ENCODE results near the gene CATSPER1.
"Not testable (repeated sequence)": the region's sequence is repeated elsewhere in the genome, so short reads cannot be mapped to it uniquely, and the experiment has no call there.

The CATSPER1 gene

GRCh38 chr11:66051766-66052663 lies 25.7 kb upstream of the CATSPER1 start, which contains the start of gene SF3B2:
Gene SF3B2 (plus strand): TSS chr11:66052364. CDS start chr11:66052385, 21 bp downstream.
- peak; percentile 98 for DNase-seq (ENCODE audit: low spot score)

GRCh38 chr11:66051371-66051765 lies 25.1 kb upstream of the CATSPER1 start:
- DNase-seq (ENCODE audit: low spot score) = no peak

DNA sequence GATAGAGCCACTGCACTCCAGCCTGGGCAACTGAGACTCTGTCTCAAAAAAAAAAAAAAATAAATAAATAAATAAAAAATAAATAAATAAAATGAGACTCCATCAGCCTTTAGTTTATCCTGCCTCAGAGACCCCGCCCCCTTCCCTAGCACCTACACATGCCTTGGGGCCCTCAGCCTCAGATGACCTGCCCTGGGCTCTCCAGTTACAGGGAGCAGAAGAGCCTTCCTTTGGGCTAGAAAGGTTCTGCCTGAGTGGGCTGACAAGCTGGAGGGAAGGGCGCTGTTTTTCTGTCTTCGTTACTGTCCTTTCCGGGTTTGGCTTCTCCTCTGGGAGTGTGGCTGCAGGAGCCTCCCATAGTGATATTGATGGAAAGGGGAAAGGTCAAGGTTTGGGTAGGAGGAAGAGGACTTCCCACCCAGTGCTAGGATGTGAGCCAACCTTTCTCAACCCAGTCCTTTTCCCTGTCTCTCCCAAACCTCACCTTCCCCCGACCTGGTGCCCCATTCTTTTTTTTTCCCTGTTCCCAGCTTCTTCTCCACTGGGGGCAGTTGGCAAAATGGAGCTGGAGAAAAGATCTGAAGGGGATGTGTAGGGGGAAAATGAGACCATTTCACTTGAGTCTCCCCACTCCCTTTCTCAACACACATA lies 24.4 kb upstream of the CATSPER1 start:
- DNase-seq (ENCODE audit: low spot score) = no peak

DNA sequence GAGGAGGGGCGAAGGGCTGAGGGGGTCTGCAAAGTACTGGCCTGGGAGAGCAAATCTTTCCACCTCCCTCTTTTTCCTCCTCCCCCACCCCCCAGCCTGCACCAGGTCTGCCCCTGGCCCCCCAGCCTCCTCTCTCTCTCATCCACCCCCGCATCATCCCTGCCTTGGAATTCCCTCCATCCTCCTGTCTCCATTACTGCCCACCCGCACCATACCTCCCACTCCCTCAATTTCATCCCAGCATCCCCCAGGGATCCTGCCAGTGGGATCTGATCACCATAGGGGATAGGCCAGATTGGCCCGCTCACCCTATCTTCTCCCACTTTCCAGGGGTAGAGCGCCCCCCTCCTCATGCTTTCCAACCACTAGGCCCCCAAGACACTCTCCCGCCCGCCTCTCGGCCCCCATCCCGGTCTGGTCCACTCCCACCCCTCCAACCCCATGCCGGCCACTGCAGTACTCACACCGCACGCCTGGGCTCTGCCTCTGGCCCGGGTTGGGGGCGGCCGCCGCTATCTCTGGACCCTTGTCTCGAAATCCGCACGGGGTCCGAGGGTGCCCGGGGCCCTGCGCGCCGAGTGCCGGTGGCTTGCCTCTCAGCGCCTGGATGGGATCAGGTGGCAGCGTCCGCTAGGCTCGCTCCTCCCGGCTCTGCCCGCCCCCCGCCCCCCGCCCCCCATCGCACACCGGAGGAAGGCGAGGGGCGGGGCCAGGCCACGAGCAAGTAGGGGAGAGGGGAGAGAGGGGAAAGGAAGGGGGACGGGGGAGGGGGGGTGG lies 22.5 kb upstream of the CATSPER1 start, which contains the start of gene GAL3ST3:
Gene GAL3ST3 (minus strand): TSS at position 615 of the 777 bp plus-strand sequence. CDS start 3,746 bp downstream, outside the sequence.
- no peak for DNase-seq (ENCODE audit: low spot score)

- no peak for DNase-seq (ENCODE audit: low spot score)
Observed at GRCh38 chr11:66047541-66048365, 21.5 kb upstream of the CATSPER1 start.

DNA sequence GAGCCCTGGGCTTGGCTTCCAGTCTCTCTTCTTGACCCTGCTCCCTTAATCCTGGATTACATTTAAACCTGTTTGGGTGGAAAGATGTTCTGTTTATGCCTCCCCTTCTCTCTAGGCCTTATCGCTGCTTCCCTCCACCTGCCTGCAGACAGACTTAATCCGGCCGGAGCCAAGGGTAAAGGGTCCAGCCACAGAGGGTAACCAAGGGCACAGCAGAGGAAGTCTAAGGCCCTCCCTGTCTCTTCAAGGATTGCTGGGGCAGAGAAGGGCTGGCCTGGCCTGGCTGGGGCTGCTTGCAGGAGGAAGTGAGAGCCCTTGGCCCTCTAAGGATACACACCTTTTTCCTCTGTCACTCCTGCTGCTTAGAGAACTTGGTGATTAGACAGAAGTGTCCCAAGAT lies 20.6 kb upstream of the CATSPER1 start:
- no peak for DNase-seq (ENCODE audit: low spot score)

DNA sequence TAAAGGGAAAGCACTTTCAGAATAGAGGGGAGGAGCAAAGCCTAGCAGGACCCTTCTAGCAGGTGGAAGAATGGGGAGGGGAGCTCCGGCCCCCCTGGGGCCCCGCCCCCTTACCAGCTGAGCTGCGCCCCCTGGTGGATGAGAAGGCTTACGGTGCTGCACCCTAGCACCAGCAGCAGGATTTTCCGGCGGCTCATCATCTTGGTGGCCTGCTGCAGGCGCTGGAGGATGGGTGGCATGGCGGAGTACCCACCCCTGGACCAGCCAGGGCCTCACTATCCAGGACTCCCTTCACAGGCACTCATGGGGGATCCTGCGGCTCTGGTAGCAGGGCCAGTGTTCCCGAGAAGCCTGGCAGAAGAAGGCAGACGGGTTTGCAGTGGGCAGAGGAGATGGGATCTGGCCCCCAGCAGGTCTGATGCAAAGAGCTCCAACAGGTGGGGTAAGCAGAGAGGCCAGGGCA lies 18.9 kb upstream of the CATSPER1 start:
- peak; percentile 67 for DNase-seq (ENCODE audit: low spot score)

GRCh38 chr11:66044757-66045156 lies 18.5 kb upstream of the CATSPER1 start:
- no peak for DNase-seq (ENCODE audit: low spot score)

DNA sequence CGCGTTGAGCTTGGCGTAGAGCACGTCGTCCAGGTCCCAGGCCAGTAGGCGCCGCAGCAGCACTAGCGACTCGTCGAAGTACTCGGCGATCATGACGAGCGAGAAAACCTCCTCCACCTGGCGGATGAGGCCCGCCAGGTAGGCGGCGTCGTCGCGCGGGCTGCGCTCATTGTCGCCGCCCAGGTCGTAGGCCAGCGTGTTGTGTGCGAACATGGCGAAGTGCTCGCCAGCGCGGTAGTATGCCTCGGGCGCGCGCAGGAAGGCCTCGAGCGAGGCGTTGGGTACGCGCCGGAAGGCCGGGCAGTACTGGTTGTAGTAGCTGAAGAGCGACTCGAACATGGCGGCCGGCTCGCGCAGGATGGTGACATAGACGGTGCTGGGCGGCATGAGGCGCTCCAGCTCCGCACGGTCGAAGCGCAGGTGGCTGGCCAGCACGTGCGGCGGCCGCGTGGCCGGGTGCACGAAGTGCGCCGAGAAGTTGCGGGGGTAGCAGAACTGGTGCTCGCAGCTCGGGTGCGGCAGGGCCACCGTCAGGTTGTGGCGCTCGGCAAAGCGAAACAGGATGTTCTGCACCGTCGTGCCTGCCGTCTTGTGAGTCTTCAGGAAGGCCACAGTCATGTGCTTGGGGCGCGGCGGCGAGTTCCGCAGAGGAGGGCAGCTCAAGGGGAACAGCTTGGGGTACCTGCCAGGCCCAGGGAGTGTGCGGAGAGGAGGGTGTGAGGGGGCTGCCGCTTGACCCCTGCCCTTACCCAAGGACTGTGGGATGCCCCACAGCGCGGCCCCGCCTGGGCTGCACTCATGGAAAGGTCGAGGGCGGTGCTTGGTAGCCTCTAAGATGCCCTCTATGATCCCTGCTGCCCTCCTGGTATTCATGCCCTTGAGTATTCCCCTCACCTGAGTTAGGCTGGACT lies 17.0 kb upstream of the CATSPER1 start:
- DNase-seq (ENCODE audit: low spot score) = no peak

DNA sequence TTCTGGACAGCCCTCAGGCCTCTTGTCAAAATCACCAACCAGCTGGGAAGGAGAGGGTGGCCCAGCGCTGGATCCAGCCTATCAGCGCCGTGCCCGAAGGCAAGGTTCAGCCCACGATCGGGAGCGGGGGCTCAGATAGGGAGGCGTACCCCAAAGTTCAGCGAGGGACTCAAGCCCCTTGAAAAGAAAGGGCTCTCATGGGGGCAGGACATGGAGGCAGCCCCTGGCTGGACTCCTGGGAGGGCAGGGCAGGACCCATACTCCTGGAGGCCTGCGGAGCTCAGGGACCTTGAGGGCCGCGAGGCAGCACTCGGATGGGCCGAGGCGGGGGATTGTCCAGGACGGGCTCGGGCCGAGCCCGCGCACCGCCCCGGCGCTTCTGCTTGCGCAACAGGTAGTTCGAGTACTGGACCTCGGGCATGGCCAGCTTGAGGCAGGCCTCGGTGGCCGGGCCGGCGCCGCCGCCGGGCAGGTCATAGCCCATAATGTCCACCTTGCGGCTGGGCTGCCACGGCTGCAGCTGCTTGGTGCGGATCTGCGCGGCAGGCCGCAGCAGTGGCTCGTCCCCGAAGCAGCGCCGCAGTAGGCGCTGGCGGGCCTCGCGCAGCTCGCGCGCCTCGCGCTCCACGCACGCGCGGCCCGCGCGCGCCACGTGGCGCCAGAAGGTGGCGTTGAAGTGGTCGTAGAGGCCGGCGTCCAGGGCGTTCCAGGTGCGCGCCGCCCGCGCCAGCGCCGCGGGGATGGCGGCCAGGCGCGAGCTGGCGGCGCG lies 16.1 kb upstream of the CATSPER1 start:
- DNase-seq (ENCODE audit: low spot score) = no peak

- no peak for DNase-seq (ENCODE audit: low spot score)
Observed at GRCh38 chr11:66039765-66040164, 13.5 kb upstream of the CATSPER1 start.

DNA sequence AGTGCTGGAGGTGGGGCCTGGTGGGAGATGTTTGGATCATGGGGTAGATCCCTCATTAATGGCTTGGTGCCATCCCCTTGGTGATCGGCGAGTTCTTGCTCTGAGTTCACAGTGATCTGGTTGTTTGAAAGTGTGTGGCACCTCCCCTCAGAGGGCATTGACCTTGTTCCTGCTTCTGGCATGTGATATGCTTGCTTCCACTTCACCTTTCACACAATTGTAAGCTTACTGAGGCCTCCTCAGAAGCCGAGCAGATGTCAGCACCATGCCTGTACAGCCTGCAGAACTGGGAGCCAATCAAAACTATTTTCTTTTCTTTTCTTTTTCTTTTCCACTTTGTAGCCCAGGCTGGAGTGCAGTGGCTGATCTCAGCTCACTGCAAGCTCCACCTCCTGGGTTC lies 11.0 kb upstream of the CATSPER1 start:
- no peak for DNase-seq (ENCODE audit: low spot score)

GRCh38 chr11:66036334-66036710 lies 10.0 kb upstream of the CATSPER1 start:
- no peak for DNase-seq (ENCODE audit: low spot score)

GRCh38 chr11:66035653-66036333 lies 9.5 kb upstream of the CATSPER1 start:
- DNase-seq (ENCODE audit: low spot score) = no peak

GRCh38 chr11:66032957-66033735 lies 6.9 kb upstream of the CATSPER1 start:
- DNase-seq (ENCODE audit: low spot score) = no peak

GRCh38 chr11:66023186-66023440 lies 3.2 kb downstream of the CATSPER1 start:
- not testable (repeated sequence) for DNase-seq (ENCODE audit: low spot score)

DNA sequence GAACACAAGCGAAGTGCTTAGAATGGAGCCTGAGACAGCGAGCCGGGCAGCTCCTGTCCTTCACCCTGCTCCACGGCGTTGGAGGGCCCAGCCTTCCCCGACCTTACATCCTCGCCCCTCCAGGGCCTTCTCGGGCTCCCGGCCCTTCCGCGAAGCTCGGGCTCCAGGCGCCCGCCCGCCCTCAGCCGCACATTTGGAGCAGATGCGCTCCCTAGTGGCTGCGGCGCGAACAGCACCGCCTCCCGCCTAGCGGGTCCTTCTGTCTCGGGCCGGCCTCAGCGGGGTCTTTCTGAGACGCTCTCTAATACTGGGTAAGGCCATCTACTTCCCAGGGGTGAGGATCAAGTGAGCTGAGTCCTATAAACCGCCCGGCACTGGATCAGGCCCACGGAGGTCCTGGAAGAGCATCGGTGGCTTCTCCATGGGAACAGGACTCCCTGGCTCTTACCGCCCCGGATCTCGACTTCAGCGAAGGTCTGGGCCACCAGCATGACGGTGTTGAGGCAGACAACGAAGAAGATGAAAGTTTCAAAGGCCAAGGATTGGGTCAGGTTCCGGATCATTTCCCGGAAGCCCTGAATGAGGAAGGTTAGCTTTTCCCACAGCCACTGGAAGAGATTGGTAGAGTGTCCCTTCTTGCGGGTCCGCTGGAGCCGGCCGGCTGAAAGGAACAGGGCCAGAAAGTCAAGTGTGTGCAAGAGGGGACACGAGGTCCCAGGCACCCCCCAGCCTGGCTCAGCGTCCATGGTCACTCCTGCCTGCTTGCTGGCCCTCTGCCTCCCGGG lies 3.7 kb downstream of the CATSPER1 start:
- DNase-seq (ENCODE audit: low spot score) = peak; percentile 68

Data from kidney capillary endothelial cell (primary cell).